HCT116 (cell line): ENCODE data around the gene SPSB2.

Experiments used
- EZH2 ChIP-seq: fragments of 200-600 bp; sonication (generic); IDR thresholded peaks from 2 replicates; pipeline ENCODE4 v1.6.1; 2017; ENCODE audit warnings: antibody characterized with exemption, mixed run types
- EZH2phosphoT487 ChIP-seq: fragments of 200-600 bp; IDR thresholded peaks from 2 replicates; pipeline ENCODE4 v1.6.1; 2018; ENCODE audit warnings: antibody characterized with exemption, borderline replicate concordance
- JUND ChIP-seq: IDR thresholded peaks from 2 replicates; pipeline ENCODE4 v1.6.1; 2012
- POLR2A ChIP-seq: IDR thresholded peaks from 2 replicates; pipeline ENCODE4 v1.7.0; 2011; ENCODE audit warnings: borderline replicate concordance; ENCODE audit not compliant: insufficient read depth, insufficient read length; ENCODE audit errors: extremely low read depth
- POLR2AphosphoS5 ChIP-seq: IDR thresholded peaks from 2 replicates; pipeline ENCODE4 v1.6.1; 2011; ENCODE audit warnings: mild to moderate bottlenecking, low read depth, low read length, moderate library complexity
- RAD21 ChIP-seq: IDR thresholded peaks from 2 replicates; pipeline ENCODE4 v1.6.1; 2012; ENCODE audit warnings: low read depth, mild to moderate bottlenecking
- SRF ChIP-seq: IDR thresholded peaks from 2 replicates; pipeline ENCODE4 v1.6.1; 2012; ENCODE audit warnings: low read depth
- TCF7L2 ChIP-seq: IDR thresholded peaks from 2 replicates; pipeline ENCODE4 v1.7.0; 2011; ENCODE audit warnings: borderline replicate concordance, inconsistent platforms; ENCODE audit not compliant: insufficient read depth, insufficient read length; ENCODE audit errors: extremely low read depth
- YY1 ChIP-seq: IDR thresholded peaks from 2 replicates; pipeline ENCODE4 v1.6.1; 2011; ENCODE audit warnings: low read length, low read depth, moderate library complexity, mild to moderate bottlenecking; ENCODE audit not compliant: insufficient replicate concordance; ENCODE audit errors: extremely low read depth
- ZFX ChIP-seq: fragments of 450-650 bp; IDR thresholded peaks from 2 replicates; pipeline ENCODE4 v1.6.1; 2017
- ZNF274 ChIP-seq: fragments of 200-500 bp; sonication (Bioruptor generic); IDR thresholded peaks from 2 replicates; pipeline ENCODE4 v1.6.1; 2014; ENCODE audit warnings: mild to moderate bottlenecking, low read depth, low read length, inconsistent platforms
- TF ChIP-seq, protein P1 (sequence below), 3 experiments: fragments of 200-600 bp in 1 of 3; sonication (generic) in 1 of 3; IDR thresholded peaks in 2 of 3; conservative IDR thresholded peaks in 1 of 3; 2 replicates each; pipeline ENCODE4 v1.5.1; 2012 to 2017; ENCODE audit warnings: low read depth in 2 of 3, low read length in 2 of 3, antibody characterized with exemption in 1 of 3, borderline replicate concordance in 1 of 3, control low read depth in 1 of 3, mild to moderate bottlenecking in 1 of 3, mixed read lengths in 1 of 3, mixed run types in 1 of 3, moderate library complexity in 1 of 3; ENCODE audit not compliant: insufficient read depth in 1 of 3
- TF ChIP-seq, protein P2 (sequence below): IDR thresholded peaks from 2 replicates; pipeline ENCODE4 v1.6.1; 2012; ENCODE audit warnings: low read depth
- TF ChIP-seq, protein P3 (sequence below): IDR thresholded peaks from 2 replicates; pipeline ENCODE4 v1.6.1; 2012

DNA sequence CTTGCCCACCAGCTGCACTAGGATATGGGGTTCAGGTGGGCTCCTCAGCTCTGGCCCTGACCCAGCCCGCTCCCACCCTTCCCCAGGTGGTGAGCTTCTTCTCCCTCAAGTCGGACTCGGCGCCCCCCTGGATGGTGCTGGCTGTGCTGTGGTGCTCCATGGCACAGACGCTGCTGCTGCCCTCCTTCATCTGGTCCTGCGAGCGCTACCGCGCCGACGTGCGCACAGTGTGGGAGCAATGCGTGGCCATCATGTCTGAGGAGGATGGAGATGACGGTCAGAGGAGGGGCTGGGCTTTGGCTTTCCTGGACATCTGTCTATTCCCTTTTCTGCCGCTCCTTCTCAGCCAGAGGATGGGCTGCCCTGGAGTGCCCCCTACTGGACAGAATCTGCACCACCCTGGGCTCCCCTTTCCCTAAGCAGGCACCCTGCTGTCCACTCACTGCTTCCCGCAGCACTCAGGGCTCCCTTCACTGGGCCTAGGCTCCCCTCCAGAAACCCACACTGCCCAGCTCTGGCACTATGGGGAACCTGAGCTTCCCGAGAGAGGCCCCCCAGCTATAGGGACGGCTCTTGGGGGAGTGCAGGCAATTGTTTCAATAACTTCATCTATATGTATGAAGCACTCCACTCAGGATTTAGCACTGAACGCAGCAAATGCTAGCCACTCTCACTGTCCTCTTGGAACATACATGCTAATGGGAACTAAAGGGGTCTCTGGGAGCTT, 47.5 kb downstream of the SPSB2 start:
- TF ChIP-seq, protein P1, sequence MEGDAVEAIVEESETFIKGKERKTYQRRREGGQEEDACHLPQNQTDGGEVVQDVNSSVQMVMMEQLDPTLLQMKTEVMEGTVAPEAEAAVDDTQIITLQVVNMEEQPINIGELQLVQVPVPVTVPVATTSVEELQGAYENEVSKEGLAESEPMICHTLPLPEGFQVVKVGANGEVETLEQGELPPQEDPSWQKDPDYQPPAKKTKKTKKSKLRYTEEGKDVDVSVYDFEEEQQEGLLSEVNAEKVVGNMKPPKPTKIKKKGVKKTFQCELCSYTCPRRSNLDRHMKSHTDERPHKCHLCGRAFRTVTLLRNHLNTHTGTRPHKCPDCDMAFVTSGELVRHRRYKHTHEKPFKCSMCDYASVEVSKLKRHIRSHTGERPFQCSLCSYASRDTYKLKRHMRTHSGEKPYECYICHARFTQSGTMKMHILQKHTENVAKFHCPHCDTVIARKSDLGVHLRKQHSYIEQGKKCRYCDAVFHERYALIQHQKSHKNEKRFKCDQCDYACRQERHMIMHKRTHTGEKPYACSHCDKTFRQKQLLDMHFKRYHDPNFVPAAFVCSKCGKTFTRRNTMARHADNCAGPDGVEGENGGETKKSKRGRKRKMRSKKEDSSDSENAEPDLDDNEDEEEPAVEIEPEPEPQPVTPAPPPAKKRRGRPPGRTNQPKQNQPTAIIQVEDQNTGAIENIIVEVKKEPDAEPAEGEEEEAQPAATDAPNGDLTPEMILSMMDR (IDR thresholded peaks at IDR 0.05 in 2 of 3, conservative IDR thresholded peaks at IDR 0.05 in 1 of 3; ENCODE audit: borderline replicate concordance in 1 of 3, insufficient read depth in 1 of 3, low read depth in 2 of 3, low read length in 2 of 3), result peak in 2 of 3 experiments; percentile 91 to 98; a peak in 4 of 6 replicates
- TF ChIP-seq JUND (no peak), SRF (no peak), POLR2AphosphoS5 (peak; percentile 29; the same call in 1 of the 2 replicates), EZH2 (no peak), TCF7L2 (peak; percentile 13), YY1 (no peak), ZNF274 (no peak), ZFX (no peak), POLR2A (no peak), EZH2phosphoT487 (no peak), RAD21 (no peak)
- TF ChIP-seq, protein P2, sequence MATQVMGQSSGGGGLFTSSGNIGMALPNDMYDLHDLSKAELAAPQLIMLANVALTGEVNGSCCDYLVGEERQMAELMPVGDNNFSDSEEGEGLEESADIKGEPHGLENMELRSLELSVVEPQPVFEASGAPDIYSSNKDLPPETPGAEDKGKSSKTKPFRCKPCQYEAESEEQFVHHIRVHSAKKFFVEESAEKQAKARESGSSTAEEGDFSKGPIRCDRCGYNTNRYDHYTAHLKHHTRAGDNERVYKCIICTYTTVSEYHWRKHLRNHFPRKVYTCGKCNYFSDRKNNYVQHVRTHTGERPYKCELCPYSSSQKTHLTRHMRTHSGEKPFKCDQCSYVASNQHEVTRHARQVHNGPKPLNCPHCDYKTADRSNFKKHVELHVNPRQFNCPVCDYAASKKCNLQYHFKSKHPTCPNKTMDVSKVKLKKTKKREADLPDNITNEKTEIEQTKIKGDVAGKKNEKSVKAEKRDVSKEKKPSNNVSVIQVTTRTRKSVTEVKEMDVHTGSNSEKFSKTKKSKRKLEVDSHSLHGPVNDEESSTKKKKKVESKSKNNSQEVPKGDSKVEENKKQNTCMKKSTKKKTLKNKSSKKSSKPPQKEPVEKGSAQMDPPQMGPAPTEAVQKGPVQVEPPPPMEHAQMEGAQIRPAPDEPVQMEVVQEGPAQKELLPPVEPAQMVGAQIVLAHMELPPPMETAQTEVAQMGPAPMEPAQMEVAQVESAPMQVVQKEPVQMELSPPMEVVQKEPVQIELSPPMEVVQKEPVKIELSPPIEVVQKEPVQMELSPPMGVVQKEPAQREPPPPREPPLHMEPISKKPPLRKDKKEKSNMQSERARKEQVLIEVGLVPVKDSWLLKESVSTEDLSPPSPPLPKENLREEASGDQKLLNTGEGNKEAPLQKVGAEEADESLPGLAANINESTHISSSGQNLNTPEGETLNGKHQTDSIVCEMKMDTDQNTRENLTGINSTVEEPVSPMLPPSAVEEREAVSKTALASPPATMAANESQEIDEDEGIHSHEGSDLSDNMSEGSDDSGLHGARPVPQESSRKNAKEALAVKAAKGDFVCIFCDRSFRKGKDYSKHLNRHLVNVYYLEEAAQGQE, result no peak
- TF ChIP-seq, protein P3, sequence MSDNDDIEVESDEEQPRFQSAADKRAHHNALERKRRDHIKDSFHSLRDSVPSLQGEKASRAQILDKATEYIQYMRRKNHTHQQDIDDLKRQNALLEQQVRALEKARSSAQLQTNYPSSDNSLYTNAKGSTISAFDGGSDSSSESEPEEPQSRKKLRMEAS, result no peak
